Activated CD4-positive, alpha-beta T cell treated with anti-CD3 and anti-CD28 coated beads, Interleukin-2, amount 50 U/mL, for 4 hours (primary cell): Measurements from ENCODE around the gene GPI.

Experiments
- DNase-seq, 2 experiments: peaks; one replicate each; pipeline ENCODE4 v3.0.0-alpha.2; 2020

Gene GPI

DNA sequence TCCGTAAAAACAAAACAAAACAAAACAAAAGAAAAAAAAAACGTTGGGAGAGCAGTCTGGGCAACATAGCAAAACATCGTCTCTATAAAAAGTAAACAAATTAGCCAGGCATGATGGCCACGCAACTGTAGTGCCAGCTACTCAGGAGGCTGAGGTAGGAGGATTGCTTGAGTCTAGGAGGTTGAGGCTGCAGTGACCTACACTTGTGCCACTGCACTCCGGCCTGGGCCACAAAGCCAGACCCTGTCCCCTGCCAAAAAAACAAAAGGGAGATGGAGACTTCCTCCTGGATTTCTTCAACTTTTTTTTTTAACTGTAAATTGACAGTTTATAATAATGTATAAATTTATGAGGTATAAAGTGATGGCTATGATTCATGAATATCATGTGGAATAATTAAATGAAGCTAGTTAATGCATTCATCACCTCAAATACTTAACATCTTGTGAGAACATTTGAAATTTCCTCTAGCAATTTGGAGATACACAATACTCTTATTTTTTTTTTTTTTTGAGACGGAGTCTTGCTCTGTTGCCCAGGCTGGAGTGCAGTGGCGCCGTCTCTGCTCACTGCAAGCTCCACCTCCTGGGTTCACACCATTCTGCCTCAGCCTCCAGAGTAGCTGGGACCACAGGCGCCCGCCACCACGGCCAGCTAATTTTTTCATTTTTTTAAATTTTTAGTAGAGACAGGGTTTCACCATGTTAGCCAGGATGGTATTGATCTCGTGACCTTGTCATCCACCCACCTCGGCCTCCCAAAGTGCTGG is 41.1 kb downstream of the GPI start:
- no peak for DNase-seq

DNA sequence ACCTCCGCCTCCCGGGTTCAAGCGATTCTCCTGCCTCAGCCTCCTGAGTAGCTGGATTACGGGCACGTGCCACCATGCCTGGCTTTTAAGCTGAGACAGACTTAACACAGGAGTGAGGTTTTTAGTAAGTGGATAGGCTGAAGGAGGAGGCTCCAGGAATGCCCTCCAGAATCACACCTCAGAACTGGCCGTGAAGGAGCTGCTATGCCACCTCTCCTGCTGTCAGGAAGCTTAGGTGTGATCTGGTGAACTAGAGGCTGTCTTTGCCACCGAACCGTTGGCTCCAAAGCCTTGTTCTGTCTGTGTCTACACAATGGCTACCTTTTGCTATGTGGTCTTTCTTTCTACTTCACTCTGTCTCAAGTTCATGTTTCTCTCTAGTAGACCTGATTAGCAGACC is 43.4 kb downstream of the GPI start:
- DNase-seq: no peak

DNA sequence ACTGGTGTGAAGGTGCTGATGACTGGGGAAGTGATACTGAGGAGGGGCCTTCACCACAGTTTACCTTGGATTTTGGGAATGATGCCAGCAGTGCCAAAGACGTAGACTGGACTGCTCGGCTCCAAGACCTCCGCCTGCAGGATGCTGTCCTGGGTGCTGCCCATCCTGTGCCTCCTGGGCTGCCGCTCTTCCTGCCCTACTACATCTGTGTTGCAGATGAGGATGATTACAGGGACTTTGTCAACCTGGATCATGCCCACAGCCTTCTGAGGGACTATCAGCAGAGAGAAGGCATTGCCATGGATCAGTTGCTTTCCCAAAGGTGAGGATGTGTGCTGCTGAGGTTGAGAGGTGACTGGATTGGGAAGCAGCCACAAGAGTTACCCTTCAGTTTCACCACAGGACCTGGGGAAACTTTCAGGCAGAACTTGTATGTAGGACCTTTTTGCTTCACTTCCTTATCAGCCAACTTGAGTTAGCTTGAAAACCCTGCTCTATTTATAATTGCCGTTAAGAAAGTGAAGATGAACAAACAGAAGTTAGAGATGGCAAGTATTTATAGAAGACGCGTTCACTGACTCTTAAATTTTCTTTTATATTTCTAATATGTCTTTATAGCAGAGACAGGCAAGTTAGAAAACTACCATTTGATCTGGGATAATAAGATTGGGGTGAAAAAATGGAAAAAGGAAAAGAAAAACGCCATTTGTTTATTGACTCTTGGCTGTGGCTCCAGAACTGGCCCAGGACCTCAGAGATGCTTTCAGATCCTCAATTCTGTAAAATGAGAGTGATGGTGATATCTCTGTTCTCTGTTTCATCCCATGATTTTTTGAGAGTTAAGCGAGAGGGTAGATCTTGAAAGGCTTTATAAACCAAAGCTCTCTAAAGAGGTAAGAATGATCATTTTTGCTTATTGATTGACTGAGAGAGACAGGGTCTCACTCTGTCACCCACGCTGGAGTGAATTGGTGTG is 44.5 kb downstream of the GPI start:
- DNase-seq: no peak

DNA sequence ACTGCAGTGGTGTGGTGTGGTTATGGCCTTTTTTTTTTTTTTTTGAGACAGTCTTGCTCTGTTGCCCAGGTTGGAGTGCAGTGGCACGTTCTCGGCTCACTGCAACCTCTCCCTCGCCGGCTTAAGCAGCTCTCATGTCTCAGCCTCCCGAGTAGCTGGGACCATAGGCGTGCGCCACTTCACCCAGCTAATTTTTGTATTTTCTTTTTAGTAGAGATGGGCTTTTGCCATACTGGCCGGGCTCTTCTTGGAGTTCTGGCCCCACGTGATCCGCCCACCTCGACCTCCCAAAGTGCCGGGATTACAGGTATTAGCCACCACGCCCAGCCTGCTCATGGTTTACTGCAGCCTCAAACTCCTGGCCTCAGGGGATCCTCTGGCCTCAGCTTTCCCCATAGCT is 46.2 kb downstream of the GPI start:
- DNase-seq: no peak

DNA sequence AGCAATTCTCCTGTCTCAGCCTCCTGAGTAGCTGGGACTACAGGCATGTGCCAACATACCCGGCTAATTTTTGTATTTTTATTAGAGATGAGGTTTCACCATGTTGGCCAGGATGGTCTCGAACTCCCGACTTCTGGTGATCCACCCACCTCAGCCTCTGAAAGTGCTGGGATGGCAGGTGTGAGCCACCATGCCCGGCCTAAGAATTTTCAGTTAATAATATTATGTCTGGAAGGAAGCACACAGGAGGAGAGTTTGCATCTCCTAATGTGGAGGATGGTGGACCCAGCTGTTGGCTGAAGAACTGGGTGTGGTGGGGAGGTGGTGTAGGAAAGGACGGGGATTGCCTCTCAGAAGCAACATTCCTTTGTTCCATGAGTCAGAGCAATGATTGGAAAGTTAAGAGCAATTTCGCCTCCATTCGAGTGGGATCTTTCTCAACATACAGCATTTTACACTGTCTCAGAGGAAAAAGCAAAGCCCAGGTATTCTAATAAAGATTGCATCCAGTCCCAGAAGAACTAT is 51.1 kb downstream of the GPI start:
- no peak for DNase-seq

DNA sequence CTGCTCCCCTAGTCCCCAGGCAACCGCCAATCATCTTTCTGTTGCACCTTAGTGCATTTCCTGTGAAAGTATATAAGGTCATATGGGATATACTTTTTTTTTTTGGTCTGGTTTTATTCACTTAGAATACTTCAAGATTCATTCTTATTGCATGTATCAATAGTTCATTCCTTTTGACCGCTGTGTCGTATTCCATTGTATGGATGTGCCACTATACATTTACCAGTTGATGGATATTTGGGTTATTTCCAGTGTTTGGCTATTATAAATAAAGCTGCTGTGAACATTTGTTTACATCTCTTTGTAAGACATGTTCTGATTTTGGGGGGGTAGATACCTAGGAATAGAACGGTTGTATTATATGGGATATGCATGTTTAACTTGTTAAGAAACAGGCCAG is 53.3 kb downstream of the GPI start:
- DNase-seq: no peak

DNA sequence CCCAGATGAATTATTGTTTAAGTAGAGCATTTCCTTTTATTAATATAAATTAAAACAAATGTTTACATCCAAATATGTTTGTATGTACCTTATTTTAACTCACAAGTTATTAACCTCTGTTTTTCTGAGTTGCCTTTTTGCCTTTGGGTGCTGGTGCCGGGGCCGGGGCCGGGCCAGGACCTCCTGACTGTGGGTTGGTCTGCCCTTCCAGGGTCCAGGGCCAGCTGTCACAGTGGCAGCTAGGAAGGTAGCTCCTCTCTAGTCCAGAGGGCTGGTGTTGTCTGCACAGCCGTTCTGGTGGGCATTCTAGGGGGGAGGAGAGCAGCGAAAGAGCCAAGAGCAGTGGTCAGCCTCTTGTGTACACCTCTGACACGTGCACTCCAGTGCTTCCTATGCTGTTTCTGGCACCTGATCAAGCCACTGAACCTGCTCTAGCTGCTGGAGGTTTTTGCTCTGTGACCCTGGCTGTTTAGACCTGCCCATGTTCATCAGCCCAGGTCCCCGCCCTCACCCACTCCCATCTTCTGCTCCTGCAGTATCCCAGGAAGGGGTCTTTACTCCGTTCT is 61.2 kb downstream of the GPI start:
- no peak for DNase-seq

DNA sequence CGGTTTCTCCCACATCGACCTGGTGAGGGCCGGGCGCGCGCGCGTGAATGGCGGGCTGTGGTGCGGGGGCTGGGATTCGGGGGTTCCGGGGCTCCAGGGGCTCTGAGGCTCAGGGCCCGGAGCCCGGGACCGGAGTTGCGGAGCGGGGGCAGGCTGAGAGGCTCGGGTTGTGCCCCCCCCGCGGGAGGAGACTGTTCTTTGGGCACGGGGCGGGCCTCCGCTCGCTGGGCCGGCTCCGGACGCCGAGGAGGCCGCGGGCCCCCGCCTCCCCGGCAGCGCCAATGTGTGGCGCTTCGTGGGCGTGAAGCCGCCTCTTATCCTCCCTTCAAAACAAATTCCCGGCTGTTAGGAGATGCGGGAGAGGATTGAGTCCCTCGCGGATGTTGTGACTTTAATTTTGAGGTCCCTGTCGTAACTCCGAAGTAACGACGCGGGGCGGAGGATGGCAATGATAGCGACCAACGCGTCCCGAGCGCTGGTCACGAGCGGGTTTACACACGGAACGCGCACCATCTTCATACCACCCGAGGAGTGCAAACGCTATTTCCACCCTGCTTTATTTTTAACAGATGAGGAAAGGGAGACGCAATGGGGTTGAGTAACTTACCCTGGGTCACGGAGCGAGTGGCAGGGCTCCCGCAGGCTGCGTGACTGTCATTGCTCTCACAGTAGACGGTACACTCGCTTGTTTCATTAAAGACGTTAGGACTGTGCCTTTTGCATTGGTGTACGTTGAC is 63.7 kb downstream of the GPI start:
- DNase-seq: peak; percentile 4 to 17

DNA sequence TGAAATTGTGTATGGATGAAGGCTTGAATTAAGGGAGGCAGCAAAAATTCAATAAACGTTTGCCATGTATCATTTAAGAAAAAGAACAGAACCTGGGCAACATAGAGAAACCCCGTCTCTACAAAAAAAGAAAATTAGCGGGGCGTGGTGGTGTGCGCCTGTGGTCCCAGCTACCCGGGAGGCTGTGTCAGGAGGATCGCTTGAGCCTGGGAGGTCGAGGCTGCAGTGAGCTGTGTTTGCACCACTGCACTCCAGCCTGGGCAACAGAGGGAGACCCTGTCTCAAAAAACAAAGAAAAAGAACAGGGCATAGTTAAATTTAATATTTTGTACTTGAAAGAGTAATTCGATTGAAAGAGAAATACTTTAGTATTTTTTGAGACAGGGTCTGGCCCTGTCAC is 64.6 kb downstream of the GPI start:
- no peak for DNase-seq

DNA sequence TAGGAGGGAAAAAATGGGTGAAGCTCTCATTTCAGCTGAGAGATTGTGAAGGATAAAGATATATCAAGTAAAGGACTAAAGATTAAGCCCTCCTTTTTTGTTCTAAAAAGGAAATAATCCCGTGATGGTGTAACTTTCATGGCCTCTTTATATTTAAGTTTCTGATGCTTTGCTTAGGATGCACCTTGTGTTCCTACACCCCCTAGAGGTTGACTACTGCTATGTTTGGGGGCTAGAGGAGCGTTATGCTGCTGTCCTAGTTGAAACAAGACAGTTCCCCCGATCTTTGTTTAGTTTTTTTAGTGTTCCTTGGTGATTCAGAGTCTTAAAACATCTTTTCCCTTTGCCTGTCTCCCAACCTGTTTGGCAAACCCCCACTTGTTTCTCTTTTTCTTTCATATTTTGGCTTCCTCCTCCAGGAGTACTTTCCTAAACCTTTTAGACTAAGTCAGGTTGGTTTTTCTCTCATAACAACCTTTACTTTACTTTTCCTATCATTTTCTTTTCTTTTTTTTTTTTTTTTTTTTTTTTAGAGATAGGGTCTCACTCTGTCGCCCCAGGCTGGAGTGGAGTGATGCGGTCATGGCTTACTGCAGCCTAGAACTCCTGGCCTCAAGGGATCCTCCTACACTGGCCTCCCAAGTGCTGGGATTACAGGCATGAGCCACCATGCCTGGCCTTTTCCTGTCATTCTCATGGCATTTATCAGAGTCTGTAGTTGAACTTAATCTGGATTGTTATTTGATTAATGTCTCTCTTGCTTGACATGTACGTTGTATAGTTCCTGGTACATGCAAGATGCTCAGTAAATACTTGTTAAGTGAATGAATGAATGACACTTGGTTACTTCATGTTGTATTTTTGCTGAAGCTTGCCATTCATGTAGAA is 66.0 kb downstream of the GPI start:
- DNase-seq: peak in 1 of 2 experiments; percentile 6

DNA sequence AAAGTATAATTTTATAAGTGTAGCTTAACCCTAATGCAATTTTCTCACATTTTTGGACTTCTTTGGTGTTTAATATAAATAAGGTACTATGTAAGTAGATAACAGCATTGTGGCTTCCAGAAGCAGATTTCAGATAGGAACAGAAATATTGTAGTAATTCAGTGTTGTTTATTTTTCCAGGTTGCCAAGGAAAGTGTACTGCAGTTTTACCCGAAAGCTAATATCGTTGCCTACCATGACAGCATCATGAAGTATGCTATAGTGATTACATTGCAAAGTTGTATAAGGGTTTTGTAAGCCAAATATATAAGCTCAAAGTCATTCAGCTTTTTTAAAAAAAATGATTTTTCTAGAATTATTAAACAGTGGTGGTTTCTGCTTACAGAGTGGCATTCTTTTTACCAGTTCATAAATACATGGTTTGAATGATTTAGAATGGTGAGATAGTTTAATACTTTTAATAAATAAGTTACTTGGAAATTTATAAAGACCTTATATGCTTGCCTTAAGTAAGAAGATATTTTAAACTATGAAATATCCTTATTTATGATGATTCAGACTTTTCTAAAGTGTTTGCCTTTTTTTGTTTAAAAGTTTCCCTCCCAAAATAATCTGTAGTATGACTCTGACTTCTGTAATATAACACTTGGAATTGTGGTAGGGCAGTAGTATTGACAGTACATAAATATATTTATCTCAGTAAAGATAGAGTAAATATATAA is 66.8 kb downstream of the GPI start:
- no peak for DNase-seq

DNA sequence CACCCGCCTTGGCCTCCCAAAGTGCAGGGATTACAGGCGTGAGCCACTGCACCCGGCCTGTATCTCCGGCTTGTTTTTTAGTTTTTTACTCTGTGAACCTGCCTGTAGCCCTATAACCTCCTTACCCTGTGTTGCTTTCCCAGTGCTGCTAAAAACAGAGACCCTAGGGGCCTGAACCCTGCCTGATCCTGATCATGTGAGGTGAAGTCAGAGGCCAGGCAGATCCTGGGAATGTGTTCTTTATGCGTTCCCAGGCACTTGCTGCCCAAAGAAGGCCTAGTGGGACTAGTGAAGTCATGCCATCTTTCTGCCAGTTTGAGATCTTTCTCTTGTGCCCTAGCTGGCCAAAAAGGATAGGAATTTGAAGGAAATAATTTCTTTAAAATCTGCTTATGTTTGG is 67.8 kb downstream of the GPI start:
- DNase-seq: no peak

DNA sequence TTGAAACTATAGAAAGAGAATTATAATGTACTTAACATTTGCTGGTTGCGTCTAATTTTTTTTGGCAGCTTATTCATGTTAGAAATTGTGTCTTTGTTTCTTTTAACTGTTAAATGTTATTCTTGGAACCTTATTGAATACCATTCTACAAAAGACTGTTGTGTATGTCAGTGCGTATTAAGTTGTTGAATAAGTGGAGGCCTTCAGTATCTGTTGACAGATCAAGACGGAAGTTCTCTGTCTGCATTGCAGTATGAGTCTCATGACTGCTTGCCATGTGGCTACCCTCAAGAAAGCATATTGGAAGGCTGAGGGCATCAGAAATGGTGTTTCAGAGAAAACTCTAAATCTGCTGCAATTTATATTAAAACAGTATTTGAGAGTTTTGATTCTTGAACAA is 71.7 kb downstream of the GPI start:
- DNase-seq: no peak

DNA sequence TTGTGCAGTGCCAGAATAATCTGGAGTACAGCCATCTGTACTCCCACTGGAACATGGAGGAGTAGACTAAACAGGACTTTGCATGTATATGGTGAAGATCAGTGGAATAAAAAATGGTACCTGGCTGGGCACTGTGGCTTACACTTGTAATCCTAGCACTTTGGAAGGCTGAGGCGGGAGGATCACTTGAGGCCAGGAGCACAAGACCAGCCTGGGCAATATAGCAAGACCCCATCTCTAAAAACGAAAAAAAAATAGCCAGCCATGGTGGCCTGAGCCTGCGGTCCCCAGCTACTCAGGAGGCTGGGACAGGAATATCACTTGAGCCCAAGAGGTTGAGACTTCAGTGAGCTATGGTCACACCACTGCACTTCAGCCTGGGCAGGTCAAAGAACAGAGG is 83.2 kb downstream of the GPI start:
- no peak for DNase-seq
